Mucosa of stomach (tissue), 1 donor: ENCODE data around the gene LRMDA.
"Not testable (repeated sequence)": the region's sequence is repeated elsewhere in the genome, so short reads cannot be mapped to it uniquely, and the experiment has no call there.

Experiments
- H3K27me3 ChIP-seq: one replicate; pipeline ENCODE4 v1.7.0; 2013; ENCODE audit warnings: mild to moderate bottlenecking, low read length; ENCODE audit not compliant: control insufficient read depth, insufficient read depth
- H3K36me3 ChIP-seq: one replicate; pipeline ENCODE4 v1.7.0; 2013; ENCODE audit warnings: low read length; ENCODE audit not compliant: control insufficient read depth, insufficient read depth
- H3K4me1 ChIP-seq: one replicate; pipeline ENCODE4 v1.7.0; 2013; ENCODE audit warnings: mild to moderate bottlenecking, low read length; ENCODE audit not compliant: control insufficient read depth, insufficient read depth
- H3K4me3 ChIP-seq: one replicate; pipeline ENCODE4 v1.7.0; 2013; ENCODE audit warnings: low read length
- H3K9ac ChIP-seq: one replicate; pipeline ENCODE4 v1.7.0; 2013; ENCODE audit warnings: mild to moderate bottlenecking, low read length, moderate library complexity
- H3K9me3 ChIP-seq: one replicate; pipeline ENCODE4 v1.7.0; 2013; ENCODE audit warnings: mild to moderate bottlenecking, low read length, moderate library complexity; ENCODE audit not compliant: control insufficient read depth
- donor health status: Pancreatic carcinoma.

The LRMDA gene

GRCh38 chr10:76522547-76522946 is 1091.1 kb downstream of the LRMDA start:
- no peak overlapping the region for H3K4me3 ChIP-seq
- H3K9me3 ChIP-seq: no peaks in the 10 kb centered on the region
- H3K9ac ChIP-seq: no peak overlapping the region
- no peaks in the 10 kb centered on the region for H3K27me3 ChIP-seq
- H3K36me3 ChIP-seq: no peaks in the 10 kb centered on the region
- H3K4me1 ChIP-seq: no peaks in the 10 kb centered on the region

GRCh38 chr10:76523246-76523645 is 1091.8 kb downstream of the LRMDA start:
- no peaks in the 10 kb centered on the region for H3K36me3 ChIP-seq
- H3K27me3 ChIP-seq: no peaks in the 10 kb centered on the region

GRCh38 chr10:76523791-76524351 is 1092.4 kb downstream of the LRMDA start:
- H3K4me3 ChIP-seq: no peak overlapping the region
- no peaks in the 10 kb centered on the region for H3K27me3 ChIP-seq
- H3K4me1 ChIP-seq: no peaks in the 10 kb centered on the region
- H3K9ac ChIP-seq: no peak overlapping the region
- no peaks in the 10 kb centered on the region for H3K9me3 ChIP-seq
- no peaks in the 10 kb centered on the region for H3K36me3 ChIP-seq

More at GRCh38 chr10:76523246-76523645, 1091.8 kb downstream of the LRMDA start:
- H3K9ac ChIP-seq: no peak overlapping the region
- H3K9me3 ChIP-seq: no peaks in the 10 kb centered on the region
- H3K4me3 ChIP-seq: no peak overlapping the region
- no peaks in the 10 kb centered on the region for H3K4me1 ChIP-seq

DNA sequence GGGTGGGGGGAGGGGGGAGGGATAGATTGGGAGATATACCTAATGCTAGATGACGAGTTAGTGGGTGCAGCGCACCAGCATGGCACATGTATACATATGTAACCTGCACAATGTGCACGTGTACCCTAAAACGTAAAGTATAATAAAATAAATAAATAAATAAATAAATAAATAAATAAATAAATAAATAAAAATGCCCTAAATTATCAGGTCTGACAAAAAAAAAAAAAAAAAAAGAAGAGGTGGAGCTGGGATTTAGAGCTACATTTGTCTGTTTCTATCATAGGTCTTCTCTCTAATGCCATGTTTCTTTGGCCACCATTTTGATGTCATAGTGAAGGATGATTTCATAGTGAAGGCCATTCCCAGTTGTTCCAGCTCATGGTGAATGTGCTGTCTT is 1095.4 kb downstream of the LRMDA start:
- not testable (repeated sequence) for H3K27me3 ChIP-seq, H3K9me3 ChIP-seq, H3K4me1 ChIP-seq, H3K9ac ChIP-seq, H3K4me3 ChIP-seq, H3K36me3 ChIP-seq

DNA sequence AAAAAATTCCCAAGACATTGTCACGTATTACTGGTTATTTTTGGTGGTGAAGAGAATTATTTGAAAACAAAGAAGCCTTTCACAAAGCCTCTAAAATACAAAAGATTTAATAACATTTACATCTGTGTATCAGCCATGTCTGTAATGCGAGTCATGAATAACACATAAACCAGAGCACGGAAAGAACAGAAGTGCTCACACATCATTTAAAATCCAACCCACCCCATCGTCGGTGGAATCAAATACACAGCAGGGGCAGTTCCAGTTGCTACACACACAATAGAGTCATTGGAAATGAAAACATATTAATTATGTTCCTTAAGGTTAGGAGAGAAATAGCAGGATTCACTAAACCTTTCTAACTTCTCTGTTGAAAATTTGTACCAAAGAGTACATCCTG is 1108.9 kb downstream of the LRMDA start:
- Histone ChIP-seq H3K27me3 (no peaks in the 10 kb centered on the region), H3K4me1 (no peaks in the 10 kb centered on the region), H3K9ac (no peak overlapping the region), H3K4me3 (no peak overlapping the region), H3K9me3 (no peaks in the 10 kb centered on the region), H3K36me3 (no peaks in the 10 kb centered on the region)

DNA sequence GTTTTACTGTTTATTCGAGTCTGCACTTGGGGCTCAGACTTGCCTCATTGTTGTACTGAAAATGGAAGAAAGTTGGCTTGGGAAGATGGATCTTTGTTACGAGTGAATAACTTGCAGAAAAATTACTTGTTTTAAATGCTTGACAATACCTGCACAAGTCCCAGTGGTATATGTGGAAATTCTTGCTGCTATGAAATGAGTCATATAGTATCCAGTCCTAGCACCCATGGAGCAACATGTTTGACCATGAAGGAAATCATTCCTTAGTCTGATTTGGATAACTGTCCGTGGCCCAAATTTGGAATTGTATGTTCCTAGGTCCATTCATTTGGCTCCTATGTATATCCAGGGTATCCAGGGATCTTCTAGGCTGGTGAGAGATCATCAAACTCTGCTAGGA is 1109.4 kb downstream of the LRMDA start:
- Histone ChIP-seq H3K27me3 (no peaks in the 10 kb centered on the region), H3K36me3 (no peaks in the 10 kb centered on the region), H3K4me1 (no peaks in the 10 kb centered on the region), H3K4me3 (no peak overlapping the region), H3K9me3 (no peaks in the 10 kb centered on the region), H3K9ac (no peak overlapping the region)

DNA sequence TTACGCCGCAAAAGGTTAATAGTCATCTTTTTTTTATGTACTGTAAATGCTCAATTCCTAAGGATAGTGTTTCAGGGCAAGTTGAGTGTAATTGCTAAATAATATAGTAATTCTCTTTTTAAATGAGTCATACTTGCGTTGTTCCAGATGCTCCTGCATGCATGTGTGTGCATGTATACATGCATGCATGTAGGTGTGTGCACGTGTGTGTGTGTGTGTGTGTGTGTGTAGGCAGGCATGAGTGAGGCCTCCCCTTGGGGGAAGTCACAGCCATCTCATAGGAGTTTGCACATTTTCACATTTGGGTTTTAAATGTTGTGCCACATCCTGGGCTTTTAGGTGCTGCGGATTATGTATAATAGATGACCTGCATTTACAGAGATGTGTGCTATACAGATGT is 1110.4 kb downstream of the LRMDA start:
- no peaks in the 10 kb centered on the region for H3K27me3 ChIP-seq
- no peak overlapping the region for H3K4me3 ChIP-seq

GRCh38 chr10:76542307-76542930 is 1111.0 kb downstream of the LRMDA start:
- H3K36me3 ChIP-seq: no peaks in the 10 kb centered on the region
- no peaks in the 10 kb centered on the region for H3K27me3 ChIP-seq
- no peaks in the 10 kb centered on the region for H3K4me1 ChIP-seq
- H3K9me3 ChIP-seq: no peaks in the 10 kb centered on the region
- H3K4me3 ChIP-seq: no peak overlapping the region
- H3K9ac ChIP-seq: no peak overlapping the region

More for the DNA sequence above, 1110.4 kb downstream of the LRMDA start:
- H3K9ac ChIP-seq: no peak overlapping the region
- no peaks in the 10 kb centered on the region for H3K36me3 ChIP-seq
- H3K4me1 ChIP-seq: no peaks in the 10 kb centered on the region
- no peaks in the 10 kb centered on the region for H3K9me3 ChIP-seq

- Histone ChIP-seq H3K9me3 (no peaks in the 10 kb centered on the region), H3K4me3 (no peak overlapping the region), H3K27me3 (no peaks in the 10 kb centered on the region), H3K9ac (no peak overlapping the region), H3K4me1 (no peaks in the 10 kb centered on the region), H3K36me3 (no peaks in the 10 kb centered on the region)
These were observed 1112.2 kb downstream of the LRMDA start for GRCh38 chr10:76543655-76544054.

DNA sequence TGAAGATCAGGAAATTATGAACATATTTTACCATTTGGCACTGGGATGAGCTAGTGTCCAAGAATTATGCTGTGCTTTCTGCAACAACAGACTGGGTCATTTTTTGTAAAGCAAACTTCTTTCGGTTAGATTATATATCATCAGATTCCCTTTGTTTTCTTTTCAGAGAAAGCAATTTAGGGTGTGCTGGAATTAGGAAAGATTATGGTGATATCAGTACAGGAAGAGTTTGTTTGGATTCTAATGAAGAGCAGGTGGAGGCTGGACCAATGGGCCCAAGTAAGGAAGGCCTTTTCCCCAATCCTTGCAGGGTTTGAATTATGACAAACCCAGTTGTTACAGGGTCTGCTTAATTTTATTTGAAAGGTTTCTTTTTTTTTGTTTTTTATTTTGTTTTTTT is 1113.4 kb downstream of the LRMDA start:
- H3K36me3 ChIP-seq: no peaks in the 10 kb centered on the region
- no peaks in the 10 kb centered on the region for H3K27me3 ChIP-seq
- no peaks in the 10 kb centered on the region for H3K4me1 ChIP-seq
- H3K9me3 ChIP-seq: no peaks in the 10 kb centered on the region
- H3K9ac ChIP-seq: no peak overlapping the region
- no peak overlapping the region for H3K4me3 ChIP-seq

- Histone ChIP-seq H3K27me3 (no peaks in the 10 kb centered on the region), H3K36me3 (no peaks in the 10 kb centered on the region), H3K9me3 (no peaks in the 10 kb centered on the region), H3K4me3 (no peak overlapping the region), H3K4me1 (no peaks in the 10 kb centered on the region), H3K9ac (no peak overlapping the region)
These were observed 1115.0 kb downstream of the LRMDA start for GRCh38 chr10:76546411-76546810.

GRCh38 chr10:76547352-76547972 is 1116.0 kb downstream of the LRMDA start:
- Histone ChIP-seq H3K4me1 (no peaks in the 10 kb centered on the region), H3K27me3 (no peaks in the 10 kb centered on the region), H3K36me3 (no peaks in the 10 kb centered on the region), H3K9me3 (no peaks in the 10 kb centered on the region), H3K4me3 (no peak overlapping the region), H3K9ac (no peak overlapping the region)
